B cell (primary cell): ENCODE results near the gene PARVB.

Experiments used
- CTCF ChIP-seq: fragments of 200-600 bp; IDR thresholded peaks from one replicate; pipeline ENCODE4 v1.8.0; 2022; ENCODE audit warnings: antibody characterized with exemption, mild to moderate bottlenecking
- EZH2 ChIP-seq: IDR thresholded peaks from 2 replicates; pipeline ENCODE4 v1.6.1; 2012; ENCODE audit warnings: borderline replicate concordance, low read depth, mild to moderate bottlenecking, moderate library complexity, low read length; ENCODE audit not compliant: insufficient read depth, poor library complexity, severe bottlenecking

DNA sequence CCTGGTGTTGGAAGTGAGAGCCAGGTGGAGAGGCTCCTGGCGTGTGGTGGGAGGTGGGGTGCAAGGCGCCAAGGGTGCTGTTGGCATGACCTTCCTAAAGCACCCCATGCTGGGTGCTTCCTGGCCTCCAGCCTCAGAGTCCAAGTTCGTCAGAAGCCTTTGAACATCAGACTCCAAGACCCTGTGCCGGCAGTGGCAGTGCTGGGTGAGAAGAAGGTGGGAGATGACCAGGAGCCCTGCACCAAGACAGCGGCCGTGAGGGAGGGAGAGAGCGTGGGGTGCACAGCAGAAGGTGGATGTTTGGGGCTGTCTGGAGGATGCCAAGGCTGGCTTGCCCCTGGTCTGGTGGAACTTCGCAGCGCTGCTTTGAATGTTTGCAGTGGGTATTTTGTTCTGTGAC, 29.7 kb upstream of the PARVB start:
- TF ChIP-seq EZH2, result no peak
- TF ChIP-seq CTCF, result no peak
